HepG2 (cell line): ENCODE results near the gene SGMS1. TPM values are rescaled to one million over a fixed set of nuclear protein-coding genes. Genes with fewer than 3 reads are reported as not detected.
A peak's percentile ranks its signal among the peaks of the same experiment; 100 is the strongest.

ENCODE experiments used
- BHLHE40 ChIP-seq: IDR thresholded peaks from 2 replicates; pipeline ENCODE4 v1.6.1; 2011; ENCODE audit warnings: low read length, improper control_type of control experiment
- BORCS8-MEF2B ChIP-seq: sonication (generic); formaldehyde crosslinking; IDR thresholded peaks from 2 replicates; pipeline ENCODE4 v1.8.0; 2022; ENCODE audit warnings: mild to moderate bottlenecking, missing genetic modification reagents
- CEBPG ChIP-seq: IDR thresholded peaks from 2 replicates; pipeline ENCODE4 v1.6.1; 2016
- GLI4 ChIP-seq: sonication (generic); formaldehyde crosslinking; IDR thresholded peaks from 2 replicates; pipeline ENCODE4 v1.5.1; 2020; ENCODE audit warnings: missing genetic modification reagents, mild to moderate bottlenecking, moderate library complexity, borderline replicate concordance
- HMG20B ChIP-seq: conservative IDR thresholded peaks from 2 replicates; pipeline ENCODE4 v1.6.1; 2016; ENCODE audit warnings: missing genetic modification reagents, missing compliant biosample characterization
- HMGA1 ChIP-seq: sonication (generic); formaldehyde crosslinking; conservative IDR thresholded peaks from 2 replicates; pipeline ENCODE4 v1.4.0; 2020; ENCODE audit warnings: missing genetic modification reagents
- HOXA7 ChIP-seq: sonication (generic); formaldehyde crosslinking; IDR thresholded peaks from 2 replicates; pipeline ENCODE4 v1.8.1; 2022; ENCODE audit warnings: mild to moderate bottlenecking, missing genetic modification reagents, moderate library complexity
- NCOR1 ChIP-seq: fragments of 200-600 bp; sonication (generic); IDR thresholded peaks from 2 replicates; pipeline ENCODE4 v1.7.0; 2017; ENCODE audit warnings: antibody characterized with exemption, low read length, borderline replicate concordance
- PCBP1 ChIP-seq: fragments of 200-400 bp; formaldehyde crosslinking; IDR thresholded peaks from 2 replicates; pipeline ENCODE4 v1.6.1; 2017; ENCODE audit warnings: mild to moderate bottlenecking, low read depth, low read length, borderline replicate concordance
- PITX1 ChIP-seq: sonication (generic); formaldehyde crosslinking; IDR thresholded peaks from 2 replicates; pipeline ENCODE4 v1.5.1; 2020; ENCODE audit warnings: mild to moderate bottlenecking, missing genetic modification reagents
- ZNF17 ChIP-seq: sonication (generic); formaldehyde crosslinking; IDR thresholded peaks from 2 replicates; pipeline ENCODE4 v1.5.0; 2020; ENCODE audit warnings: mild to moderate bottlenecking, missing genetic modification reagents
- ZNF329 ChIP-seq: sonication (generic); formaldehyde crosslinking; IDR thresholded peaks from 2 replicates; pipeline ENCODE4 v1.9.0; 2021; ENCODE audit warnings: low read depth, mild to moderate bottlenecking, missing genetic modification reagents
- ZNF501 ChIP-seq: sonication (generic); formaldehyde crosslinking; IDR thresholded peaks from 2 replicates; pipeline ENCODE4 v1.5.1; 2020; ENCODE audit warnings: mild to moderate bottlenecking, moderate library complexity, missing genetic modification reagents
- ZNF543 ChIP-seq: sonication (generic); formaldehyde crosslinking; IDR thresholded peaks from 2 replicates; pipeline ENCODE4 v1.4.0; 2020; ENCODE audit warnings: mild to moderate bottlenecking, missing genetic modification reagents
- ZNF746 ChIP-seq: sonication (generic); formaldehyde crosslinking; IDR thresholded peaks from 2 replicates; pipeline ENCODE4 v1.8.0; 2022; ENCODE audit warnings: mild to moderate bottlenecking, missing genetic modification reagents
- polyA plus RNA-seq, 8 experiments: library from polyadenylated mRNA; depleted of rRNA in 3 of 8; stranded (reverse) in 7 of 8; unstranded in 1 of 8; fragments of >200 nt; fragmentation: Illumina TruSeq in 4 of 8; extraction: Trizol in 4 of 8; gene quantifications; 2 replicates each; pipeline versions ENCODE4 v1.2.1 to v1.2.3, GENCODE V29; 2011 to 2016; ENCODE audit warnings: low read depth in 4 of 8, missing spikeins in 1 of 8, mixed read lengths in 1 of 8; ENCODE audit not compliant: insufficient read depth in 1 of 8
- total RNA-seq, 5 experiments: library from RNA; depleted of rRNA; stranded (reverse); fragments of >200 nt; fragmentation: Illumina TruSeq; extraction: Trizol; gene quantifications; 2 replicates each; pipeline ENCODE4 v1.2.3, GENCODE V29; 2016; ENCODE audit warnings: low read depth in 1 of 5
- TF ChIP-seq, protein P1 (sequence below): sonication (generic); formaldehyde crosslinking; IDR thresholded peaks from 2 replicates; pipeline ENCODE4 v1.5.0; 2020; ENCODE audit warnings: missing genetic modification reagents
- TF ChIP-seq, protein P2 (sequence below): sonication (generic); formaldehyde crosslinking; IDR thresholded peaks from 2 replicates; pipeline ENCODE4 v1.4.0; 2020; ENCODE audit warnings: mild to moderate bottlenecking, missing genetic modification reagents
- TF ChIP-seq, protein P3 (sequence below): IDR thresholded peaks from 2 replicates; pipeline ENCODE4 v1.6.1; 2012; ENCODE audit warnings: inconsistent platforms
- TF ChIP-seq, protein P4 (sequence below): sonication (generic); formaldehyde crosslinking; IDR thresholded peaks from 2 replicates; pipeline ENCODE4 v1.4.0; 2020; ENCODE audit warnings: mild to moderate bottlenecking, missing genetic modification reagents
- TF ChIP-seq, protein P5 (sequence below): sonication (generic); formaldehyde crosslinking; IDR thresholded peaks from 2 replicates; pipeline ENCODE4 v1.5.1; 2020; ENCODE audit warnings: missing genetic modification reagents, mild to moderate bottlenecking, borderline replicate concordance
- TF ChIP-seq, protein P6 (sequence below): sonication (generic); formaldehyde crosslinking; IDR thresholded peaks from 2 replicates; pipeline ENCODE4 v1.5.1; 2020; ENCODE audit warnings: missing genetic modification reagents, mild to moderate bottlenecking, borderline replicate concordance
- TF ChIP-seq, protein P7 (sequence below): sonication (generic); formaldehyde crosslinking; IDR thresholded peaks from 2 replicates; pipeline ENCODE4 v1.5.0; 2020; ENCODE audit warnings: mild to moderate bottlenecking, low read depth, missing genetic modification reagents, borderline replicate concordance

Gene SGMS1
- total and polyA plus RNA-seq, 2 of the 13 experiments (the other 11 are each of a cell fraction or from before 2014, with no cell fraction given): 6.5 to 15.1 TPM

DNA sequence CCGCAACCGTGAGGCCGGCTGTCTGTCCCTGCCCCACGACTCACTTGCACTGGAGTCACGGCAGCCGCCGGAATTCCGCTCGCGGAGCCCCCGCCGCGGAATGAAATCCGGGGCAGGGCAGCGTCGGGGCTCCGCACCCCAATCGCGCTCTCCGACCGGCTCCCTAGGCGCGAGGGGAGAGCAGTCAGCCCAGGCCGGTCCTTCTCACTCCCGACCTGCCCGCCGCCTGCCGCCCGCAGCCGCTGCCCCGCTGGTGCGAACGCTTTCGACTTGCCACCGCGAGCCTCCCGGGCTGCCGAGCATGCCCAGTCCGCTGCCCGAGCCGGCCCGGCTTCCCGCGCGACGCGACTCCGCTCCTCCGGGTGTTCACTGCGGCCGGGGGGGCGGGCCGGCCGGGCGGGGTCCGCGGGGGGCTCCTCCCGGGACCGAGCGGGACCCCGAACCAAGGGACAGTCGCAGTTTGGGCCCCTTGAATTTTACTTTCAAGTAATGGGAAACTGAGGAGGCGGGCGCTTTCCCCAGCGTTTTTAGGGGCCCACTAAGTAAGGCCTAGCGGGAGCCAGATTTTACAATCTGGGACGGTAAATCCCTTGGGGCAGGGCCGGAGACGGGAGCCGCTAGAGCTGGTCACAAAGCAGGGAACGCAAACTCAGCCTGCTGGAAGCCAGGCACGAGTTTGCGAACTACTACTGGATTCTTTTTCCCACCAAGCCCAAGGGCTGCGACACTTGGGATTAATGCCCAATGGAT is at the start of gene SGMS1 (continued):
- TF ChIP-seq, protein P1, sequence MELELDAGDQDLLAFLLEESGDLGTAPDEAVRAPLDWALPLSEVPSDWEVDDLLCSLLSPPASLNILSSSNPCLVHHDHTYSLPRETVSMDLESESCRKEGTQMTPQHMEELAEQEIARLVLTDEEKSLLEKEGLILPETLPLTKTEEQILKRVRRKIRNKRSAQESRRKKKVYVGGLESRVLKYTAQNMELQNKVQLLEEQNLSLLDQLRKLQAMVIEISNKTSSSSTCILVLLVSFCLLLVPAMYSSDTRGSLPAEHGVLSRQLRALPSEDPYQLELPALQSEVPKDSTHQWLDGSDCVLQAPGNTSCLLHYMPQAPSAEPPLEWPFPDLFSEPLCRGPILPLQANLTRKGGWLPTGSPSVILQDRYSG (CRISPR knock-in tag): 0 out of 2 replicates have a peak, but pooled peaks have one; percentile 41
- TF ChIP-seq GLI4 (CRISPR knock-in tag): no peak
- TF ChIP-seq, protein P2, sequence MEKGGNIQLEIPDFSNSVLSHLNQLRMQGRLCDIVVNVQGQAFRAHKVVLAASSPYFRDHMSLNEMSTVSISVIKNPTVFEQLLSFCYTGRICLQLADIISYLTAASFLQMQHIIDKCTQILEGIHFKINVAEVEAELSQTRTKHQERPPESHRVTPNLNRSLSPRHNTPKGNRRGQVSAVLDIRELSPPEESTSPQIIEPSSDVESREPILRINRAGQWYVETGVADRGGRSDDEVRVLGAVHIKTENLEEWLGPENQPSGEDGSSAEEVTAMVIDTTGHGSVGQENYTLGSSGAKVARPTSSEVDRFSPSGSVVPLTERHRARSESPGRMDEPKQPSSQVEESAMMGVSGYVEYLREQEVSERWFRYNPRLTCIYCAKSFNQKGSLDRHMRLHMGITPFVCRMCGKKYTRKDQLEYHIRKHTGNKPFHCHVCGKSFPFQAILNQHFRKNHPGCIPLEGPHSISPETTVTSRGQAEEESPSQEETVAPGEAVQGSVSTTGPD (CRISPR knock-in tag): no peak
- TF ChIP-seq, protein P3, sequence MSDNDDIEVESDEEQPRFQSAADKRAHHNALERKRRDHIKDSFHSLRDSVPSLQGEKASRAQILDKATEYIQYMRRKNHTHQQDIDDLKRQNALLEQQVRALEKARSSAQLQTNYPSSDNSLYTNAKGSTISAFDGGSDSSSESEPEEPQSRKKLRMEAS: peak; percentile 88
- TF ChIP-seq PITX1 (CRISPR knock-in tag): no peak
- peak; percentile 45; the same call in 1 of the 2 replicates for TF ChIP-seq ZNF501 (CRISPR knock-in tag)
- TF ChIP-seq HMGA1 (CRISPR knock-in tag): no peak
- TF ChIP-seq BHLHE40: no peak; the same call in 1 of the 2 replicates
- TF ChIP-seq NCOR1: no peak
- TF ChIP-seq CEBPG (CRISPR knock-in tag): no peak; the same call in 1 of the 2 replicates
- TF ChIP-seq, protein P4, sequence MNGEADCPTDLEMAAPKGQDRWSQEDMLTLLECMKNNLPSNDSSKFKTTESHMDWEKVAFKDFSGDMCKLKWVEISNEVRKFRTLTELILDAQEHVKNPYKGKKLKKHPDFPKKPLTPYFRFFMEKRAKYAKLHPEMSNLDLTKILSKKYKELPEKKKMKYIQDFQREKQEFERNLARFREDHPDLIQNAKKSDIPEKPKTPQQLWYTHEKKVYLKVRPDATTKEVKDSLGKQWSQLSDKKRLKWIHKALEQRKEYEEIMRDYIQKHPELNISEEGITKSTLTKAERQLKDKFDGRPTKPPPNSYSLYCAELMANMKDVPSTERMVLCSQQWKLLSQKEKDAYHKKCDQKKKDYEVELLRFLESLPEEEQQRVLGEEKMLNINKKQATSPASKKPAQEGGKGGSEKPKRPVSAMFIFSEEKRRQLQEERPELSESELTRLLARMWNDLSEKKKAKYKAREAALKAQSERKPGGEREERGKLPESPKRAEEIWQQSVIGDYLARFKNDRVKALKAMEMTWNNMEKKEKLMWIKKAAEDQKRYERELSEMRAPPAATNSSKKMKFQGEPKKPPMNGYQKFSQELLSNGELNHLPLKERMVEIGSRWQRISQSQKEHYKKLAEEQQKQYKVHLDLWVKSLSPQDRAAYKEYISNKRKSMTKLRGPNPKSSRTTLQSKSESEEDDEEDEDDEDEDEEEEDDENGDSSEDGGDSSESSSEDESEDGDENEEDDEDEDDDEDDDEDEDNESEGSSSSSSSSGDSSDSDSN: peak; percentile 88; the same call in 1 of the 2 replicates
- 0 out of 2 replicates have a peak, but pooled peaks have one; percentile 78 for TF ChIP-seq ZNF17 (CRISPR knock-in tag)
- TF ChIP-seq, protein P5, sequence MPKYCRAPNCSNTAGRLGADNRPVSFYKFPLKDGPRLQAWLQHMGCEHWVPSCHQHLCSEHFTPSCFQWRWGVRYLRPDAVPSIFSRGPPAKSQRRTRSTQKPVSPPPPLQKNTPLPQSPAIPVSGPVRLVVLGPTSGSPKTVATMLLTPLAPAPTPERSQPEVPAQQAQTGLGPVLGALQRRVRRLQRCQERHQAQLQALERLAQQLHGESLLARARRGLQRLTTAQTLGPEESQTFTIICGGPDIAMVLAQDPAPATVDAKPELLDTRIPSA (CRISPR knock-in tag): peak; percentile 90
- no peak for TF ChIP-seq HOXA7 (CRISPR knock-in tag)
- TF ChIP-seq, protein P6, sequence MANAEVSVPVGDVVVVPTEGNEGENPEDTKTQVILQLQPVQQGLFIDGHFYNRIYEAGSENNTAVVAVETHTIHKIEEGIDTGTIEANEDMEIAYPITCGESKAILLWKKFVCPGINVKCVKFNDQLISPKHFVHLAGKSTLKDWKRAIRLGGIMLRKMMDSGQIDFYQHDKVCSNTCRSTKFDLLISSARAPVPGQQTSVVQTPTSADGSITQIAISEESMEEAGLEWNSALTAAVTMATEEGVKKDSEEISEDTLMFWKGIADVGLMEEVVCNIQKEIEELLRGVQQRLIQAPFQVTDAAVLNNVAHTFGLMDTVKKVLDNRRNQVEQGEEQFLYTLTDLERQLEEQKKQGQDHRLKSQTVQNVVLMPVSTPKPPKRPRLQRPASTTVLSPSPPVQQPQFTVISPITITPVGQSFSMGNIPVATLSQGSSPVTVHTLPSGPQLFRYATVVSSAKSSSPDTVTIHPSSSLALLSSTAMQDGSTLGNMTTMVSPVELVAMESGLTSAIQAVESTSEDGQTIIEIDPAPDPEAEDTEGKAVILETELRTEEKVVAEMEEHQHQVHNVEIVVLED (CRISPR knock-in tag): no peak
- no peak for TF ChIP-seq PCBP1
- no peak for TF ChIP-seq BORCS8-MEF2B (CRISPR knock-in tag)
- 0 out of 2 replicates have a peak, but pooled peaks have one; percentile 5 for TF ChIP-seq HMG20B
- TF ChIP-seq, protein P7, sequence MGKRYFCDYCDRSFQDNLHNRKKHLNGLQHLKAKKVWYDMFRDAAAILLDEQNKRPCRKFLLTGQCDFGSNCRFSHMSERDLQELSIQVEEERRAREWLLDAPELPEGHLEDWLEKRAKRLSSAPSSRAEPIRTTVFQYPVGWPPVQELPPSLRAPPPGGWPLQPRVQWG: no peak
- TF ChIP-seq ZNF543 (CRISPR knock-in tag): peak; percentile 72; the same call in 1 of the 2 replicates
- TF ChIP-seq ZNF746 (CRISPR knock-in tag): peak; percentile 43; the same call in 1 of the 2 replicates
- no peak for TF ChIP-seq ZNF329 (CRISPR knock-in tag)
